Measurements from ENCODE around the gene MRPL2.
A peak's percentile ranks its signal among the peaks of the same experiment; 100 is the strongest.
"Not testable (repeated sequence)": the region's sequence is repeated elsewhere in the genome, so short reads cannot be mapped to it uniquely, and the experiment has no call there.

MRPL2 gene

GRCh38 chr6:43091020-43091419 lies 31.8 kb upstream of the MRPL2 start:
- Mint-ChIP-seq H3K9me3 (no peaks in the 10 kb centered on the region), H3K27me3 (ENCODE audit: low read depth) (peaks cover 6% of the 10 kb centered on the region), H3K4me3 (no peak overlapping the region), H3K27ac (no peak overlapping the region), H3K4me1 (ENCODE audit: low read depth) (peaks cover 21% of the 10 kb centered on the region), H3K36me3 (ENCODE audit: low read depth) (no peaks in the 10 kb centered on the region)
- DNase-seq (ENCODE audit: low spot score) = no peak

- H3K27me3 Mint-ChIP-seq (ENCODE audit: low read depth) = peaks cover 5% of the 10 kb centered on the region
- peaks cover 21% of the 10 kb centered on the region for H3K4me1 Mint-ChIP-seq (ENCODE audit: low read depth)
- no peak for DNase-seq (ENCODE audit: low spot score)
- no peak overlapping the region for H3K27ac Mint-ChIP-seq
- H3K36me3 Mint-ChIP-seq (ENCODE audit: low read depth) = no peaks in the 10 kb centered on the region
- no peaks in the 10 kb centered on the region for H3K9me3 Mint-ChIP-seq
- H3K4me3 Mint-ChIP-seq = no peak overlapping the region
Observed at GRCh38 chr6:43090559-43090956, 31.3 kb upstream of the MRPL2 start.

GRCh38 chr6:43089874-43090558 lies 30.8 kb upstream of the MRPL2 start:
- Mint-ChIP-seq H3K27me3 (ENCODE audit: low read depth) (peaks cover 4% of the 10 kb centered on the region), H3K4me3 (no peak overlapping the region), H3K27ac (no peak overlapping the region), H3K36me3 (ENCODE audit: low read depth) (no peaks in the 10 kb centered on the region), H3K9me3 (no peaks in the 10 kb centered on the region), H3K4me1 (ENCODE audit: low read depth) (peaks cover 18% of the 10 kb centered on the region)
- DNase-seq (ENCODE audit: low spot score) = no peak

DNA sequence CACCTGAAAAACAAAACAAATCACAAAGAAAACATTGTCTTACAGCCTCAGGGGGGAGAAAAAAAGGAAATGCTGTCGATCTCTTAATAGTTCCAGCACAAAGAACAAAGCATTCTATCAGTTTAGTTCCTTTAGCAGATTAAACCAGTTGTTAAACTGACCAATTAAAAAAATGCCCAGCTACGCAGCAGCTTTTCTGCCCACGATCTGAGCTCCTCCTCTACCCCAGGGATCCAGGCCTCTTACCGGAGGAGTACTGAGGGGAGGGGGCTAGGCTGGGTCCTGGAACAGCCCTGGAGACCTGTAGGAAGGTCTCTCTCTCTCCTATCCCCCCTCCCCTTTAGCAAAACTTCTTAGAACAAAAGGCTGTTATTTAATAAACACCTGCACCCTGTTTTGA lies 30.2 kb upstream of the MRPL2 start:
- Mint-ChIP-seq H3K9me3 (no peaks in the 10 kb centered on the region), H3K27ac (no peak overlapping the region), H3K36me3 (ENCODE audit: low read depth) (no peaks in the 10 kb centered on the region), H3K4me3 (no peak overlapping the region), H3K27me3 (ENCODE audit: low read depth) (peaks cover 5% of the 10 kb centered on the region), H3K4me1 (ENCODE audit: low read depth) (peaks cover 18% of the 10 kb centered on the region)
- DNase-seq (ENCODE audit: low spot score) = no peak

- no peak for DNase-seq (ENCODE audit: low spot score)
- H3K4me3 Mint-ChIP-seq = no peak overlapping the region
- no peaks in the 10 kb centered on the region for H3K9me3 Mint-ChIP-seq
- H3K27ac Mint-ChIP-seq = no peak overlapping the region
- no peaks in the 10 kb centered on the region for H3K36me3 Mint-ChIP-seq (ENCODE audit: low read depth)
- H3K4me1 Mint-ChIP-seq (ENCODE audit: low read depth) = peaks cover 15% of the 10 kb centered on the region
- H3K27me3 Mint-ChIP-seq (ENCODE audit: low read depth) = peaks cover 8% of the 10 kb centered on the region
Observed at GRCh38 chr6:43088654-43089056, 29.4 kb upstream of the MRPL2 start.

- Mint-ChIP-seq H3K36me3 (ENCODE audit: low read depth) (no peaks in the 10 kb centered on the region), H3K27ac (no peak overlapping the region), H3K27me3 (ENCODE audit: low read depth) (peaks cover 21% of the 10 kb centered on the region), H3K4me3 (no peak overlapping the region), H3K9me3 (no peaks in the 10 kb centered on the region), H3K4me1 (ENCODE audit: low read depth) (peaks cover 6% of the 10 kb centered on the region)
- no peak for DNase-seq (ENCODE audit: low spot score)
Observed at GRCh38 chr6:43086022-43086658, 26.9 kb upstream of the MRPL2 start.

DNA sequence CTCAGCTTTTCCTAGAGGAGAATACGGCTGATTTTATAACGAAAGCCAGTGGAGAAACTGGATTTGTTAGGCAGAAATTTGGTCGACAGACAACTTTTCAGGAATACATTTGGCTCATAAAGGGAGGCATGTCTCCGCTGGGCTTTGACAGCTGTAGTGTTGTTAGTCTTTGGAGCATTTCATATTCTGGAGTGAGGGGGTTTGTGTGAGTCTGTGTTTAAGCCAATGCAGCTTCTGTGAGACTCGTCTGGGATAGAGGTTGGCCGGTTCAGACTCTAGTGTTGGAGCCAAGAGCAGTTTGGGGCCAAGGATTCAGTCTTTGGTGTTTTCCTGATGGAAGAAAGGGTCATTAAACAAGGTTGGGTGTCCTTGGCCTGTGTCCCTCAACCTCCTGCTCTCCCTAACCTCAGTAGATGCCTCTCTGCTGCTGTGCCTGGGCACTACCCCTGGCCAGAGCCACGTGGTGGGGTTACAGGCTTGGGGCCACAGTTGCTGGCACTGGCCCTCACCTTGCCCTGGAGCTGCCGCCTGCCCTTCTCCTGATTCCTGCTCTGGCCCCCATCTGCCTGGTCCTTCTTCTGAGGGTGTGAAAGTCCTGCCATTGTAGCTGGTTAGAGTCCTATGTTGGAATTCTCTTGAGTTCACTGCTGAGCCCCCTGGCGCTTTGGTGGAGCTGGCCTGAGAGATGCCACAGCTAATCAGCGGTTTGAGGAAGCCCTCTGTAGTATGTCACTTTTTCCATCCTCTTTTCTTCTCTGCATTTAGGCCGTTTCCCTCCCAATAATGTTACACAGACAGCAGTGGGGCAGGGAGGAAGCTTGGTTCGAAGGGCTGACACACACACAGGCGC lies 23.8 kb upstream of the MRPL2 start:
- no peaks in the 10 kb centered on the region for H3K9me3 Mint-ChIP-seq
- peaks cover 34% of the 10 kb centered on the region for H3K27me3 Mint-ChIP-seq (ENCODE audit: low read depth)
- no peaks in the 10 kb centered on the region for H3K36me3 Mint-ChIP-seq (ENCODE audit: low read depth)
- DNase-seq (ENCODE audit: low spot score) = no peak
- H3K4me1 Mint-ChIP-seq (ENCODE audit: low read depth) = peaks cover 6% of the 10 kb centered on the region
- H3K27ac Mint-ChIP-seq = no peak overlapping the region
- no peak overlapping the region for H3K4me3 Mint-ChIP-seq

DNA sequence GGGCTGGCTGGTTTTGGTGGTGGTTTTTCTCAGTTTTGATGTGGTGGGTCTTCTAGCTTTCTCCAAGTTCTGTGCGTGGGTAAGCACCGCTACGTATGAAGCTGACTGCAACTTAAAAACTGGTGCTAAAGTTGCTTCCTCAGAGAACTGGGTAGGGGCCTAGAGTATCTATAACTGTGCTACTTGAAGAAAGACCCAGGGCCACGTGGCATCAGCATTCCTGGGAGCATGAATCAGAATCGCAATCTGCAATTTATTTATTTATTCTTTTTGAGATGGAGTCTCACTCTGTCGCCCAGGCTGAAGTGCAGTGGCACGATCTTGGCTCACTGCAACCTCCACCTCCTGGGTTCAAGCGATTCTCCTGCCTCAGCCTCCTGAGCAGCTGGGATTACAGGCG lies 22.7 kb upstream of the MRPL2 start:
- peaks cover 41% of the 10 kb centered on the region for H3K27me3 Mint-ChIP-seq (ENCODE audit: low read depth)
- not testable (repeated sequence) for H3K27ac Mint-ChIP-seq; H3K9me3 Mint-ChIP-seq; DNase-seq (ENCODE audit: low spot score); H3K4me1 Mint-ChIP-seq (ENCODE audit: low read depth); H3K36me3 Mint-ChIP-seq (ENCODE audit: low read depth); H3K4me3 Mint-ChIP-seq

DNA sequence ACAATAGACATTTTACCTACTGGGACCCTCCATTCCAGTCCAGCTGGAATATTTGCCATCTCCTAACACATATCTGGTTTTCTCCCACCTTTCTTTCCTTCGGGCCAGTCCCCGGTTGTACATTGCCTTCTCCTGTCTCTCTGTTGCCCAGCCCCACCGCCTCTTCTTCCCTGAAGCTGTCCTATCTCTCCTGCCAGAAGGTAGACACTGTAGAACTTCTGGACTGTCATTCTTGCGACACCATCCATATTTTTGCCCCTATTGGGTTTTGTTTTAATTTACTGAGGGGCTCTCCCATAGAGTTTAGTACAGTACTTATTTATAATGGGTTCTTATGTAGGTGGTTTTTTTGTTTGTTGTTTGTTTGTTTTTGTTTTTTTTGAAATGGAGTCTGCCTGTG lies 21.8 kb upstream of the MRPL2 start:
- no peak for DNase-seq (ENCODE audit: low spot score)
- no peaks in the 10 kb centered on the region for H3K9me3 Mint-ChIP-seq
- no peaks in the 10 kb centered on the region for H3K36me3 Mint-ChIP-seq (ENCODE audit: low read depth)
- no peak overlapping the region for H3K4me3 Mint-ChIP-seq
- peaks cover 3% of the 10 kb centered on the region for H3K4me1 Mint-ChIP-seq (ENCODE audit: low read depth)
- H3K27me3 Mint-ChIP-seq (ENCODE audit: low read depth) = peaks cover 44% of the 10 kb centered on the region
- no peak overlapping the region for H3K27ac Mint-ChIP-seq

DNA sequence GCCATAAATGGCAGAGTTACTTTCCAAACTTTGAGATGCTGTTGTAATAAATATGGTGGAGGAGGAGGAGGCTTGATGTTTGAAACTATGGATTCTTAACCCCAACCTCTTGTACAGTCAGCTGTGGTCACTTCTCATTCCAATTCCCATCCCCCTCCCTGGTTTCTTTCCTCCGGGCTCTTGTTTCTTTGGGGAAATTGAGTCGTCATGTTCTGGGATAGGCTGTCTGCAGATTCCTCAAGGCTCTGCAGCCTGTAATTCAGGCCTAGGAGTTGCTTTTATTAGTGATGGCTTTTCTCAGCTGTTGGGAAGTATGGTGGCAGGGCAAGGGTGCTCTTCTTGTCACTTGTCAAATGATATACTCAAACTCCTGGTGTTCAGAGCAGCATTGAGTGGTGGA lies 19.5 kb upstream of the MRPL2 start:
- Mint-ChIP-seq H3K4me3 (no peak overlapping the region), H3K27ac (no peak overlapping the region), H3K36me3 (ENCODE audit: low read depth) (no peaks in the 10 kb centered on the region)

GRCh38 chr6:43077981-43078511 lies 18.8 kb upstream of the MRPL2 start:
- Mint-ChIP-seq H3K4me1 (ENCODE audit: low read depth) (peaks cover 1% of the 10 kb centered on the region), H3K4me3 (no peak overlapping the region), H3K27me3 (ENCODE audit: low read depth) (peaks cover 42% of the 10 kb centered on the region), H3K9me3 (no peaks in the 10 kb centered on the region), H3K27ac (no peak overlapping the region), H3K36me3 (ENCODE audit: low read depth) (peaks cover under 1% of the 10 kb centered on the region)
- no peak for DNase-seq (ENCODE audit: low spot score)

More for the DNA sequence above, 19.5 kb upstream of the MRPL2 start:
- Mint-ChIP-seq H3K27me3 (ENCODE audit: low read depth) (peaks cover 47% of the 10 kb centered on the region), H3K9me3 (no peaks in the 10 kb centered on the region), H3K4me1 (ENCODE audit: low read depth) (peaks cover 1% of the 10 kb centered on the region)
- DNase-seq (ENCODE audit: low spot score) = no peak

DNA sequence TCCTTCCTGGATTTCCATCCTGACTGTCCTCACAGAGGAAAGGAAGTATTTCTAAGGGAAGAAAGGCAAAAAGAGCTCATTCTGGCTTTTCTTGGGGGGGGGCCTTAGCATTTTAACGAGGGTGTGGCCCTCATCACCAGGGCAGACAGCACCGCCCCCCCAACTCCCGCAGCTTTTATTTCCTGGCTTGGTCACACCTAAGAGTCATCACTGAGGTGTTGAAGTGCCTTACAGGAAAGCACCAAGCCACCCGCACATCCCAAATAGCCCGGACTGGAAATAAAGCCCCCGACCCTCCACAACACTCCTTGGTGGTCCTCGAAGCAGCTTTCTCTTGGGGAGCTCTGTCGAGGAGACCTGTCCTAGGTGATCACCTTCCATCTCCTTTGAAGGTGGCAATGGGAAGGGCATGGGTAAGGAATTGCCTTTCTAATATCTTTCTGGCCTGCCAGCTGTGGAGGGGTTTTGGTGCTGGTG lies 18.1 kb upstream of the MRPL2 start:
- Mint-ChIP-seq H3K27ac (no peak overlapping the region), H3K27me3 (ENCODE audit: low read depth) (peaks cover 38% of the 10 kb centered on the region), H3K36me3 (ENCODE audit: low read depth) (peaks cover 2% of the 10 kb centered on the region), H3K4me3 (peak overlapping the region; percentile 39), H3K4me1 (ENCODE audit: low read depth) (peaks cover 1% of the 10 kb centered on the region), H3K9me3 (no peaks in the 10 kb centered on the region)
- DNase-seq (ENCODE audit: low spot score) = no peak

- Mint-ChIP-seq H3K4me1 (ENCODE audit: low read depth) (peaks cover under 1% of the 10 kb centered on the region), H3K4me3 (peak overlapping the region; percentile 39), H3K27ac (no peak overlapping the region), H3K36me3 (ENCODE audit: low read depth) (peaks cover 2% of the 10 kb centered on the region), H3K27me3 (ENCODE audit: low read depth) (peaks cover 36% of the 10 kb centered on the region), H3K9me3 (no peaks in the 10 kb centered on the region)
- DNase-seq (ENCODE audit: low spot score) = no peak
Observed at GRCh38 chr6:43076464-43077332, 17.5 kb upstream of the MRPL2 start.

All from T-helper 2 cell treated with Interferon-gamma antibody and Interleukin-4, amounts not matched to agents 5 μg/mL and 100 μg/mL, for 36 hours (primary cell).